Activated T-cell treated with anti-CD3 and anti-CD28 coated beads, Interleukin-2, amount 50 U/mL, for 48 hours (primary cell): Measurements from ENCODE around the gene MON1A.

Experiments used
- DNase-seq, 2 experiments: peaks; one replicate each; pipeline ENCODE4 v3.0.0-alpha.2; 2020

MON1A gene

DNA sequence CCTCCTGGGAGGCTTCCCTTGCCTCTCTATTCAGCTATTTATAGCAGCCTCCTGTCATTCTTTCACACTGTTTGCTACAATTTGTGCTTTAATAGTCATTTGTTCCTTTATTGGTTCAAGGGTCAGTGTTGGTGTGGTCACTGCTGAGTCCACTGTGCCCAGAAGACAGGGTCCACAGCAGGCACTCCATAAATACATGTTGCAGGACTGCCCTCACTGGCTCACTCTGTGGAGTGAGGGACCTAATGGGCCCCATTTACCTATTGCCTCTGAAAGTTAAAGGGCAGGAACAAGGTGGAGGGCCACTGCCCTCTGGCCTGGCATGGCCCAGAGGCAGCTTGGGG lies 42.7 kb downstream of the MON1A start:
- no peak for DNase-seq

DNA sequence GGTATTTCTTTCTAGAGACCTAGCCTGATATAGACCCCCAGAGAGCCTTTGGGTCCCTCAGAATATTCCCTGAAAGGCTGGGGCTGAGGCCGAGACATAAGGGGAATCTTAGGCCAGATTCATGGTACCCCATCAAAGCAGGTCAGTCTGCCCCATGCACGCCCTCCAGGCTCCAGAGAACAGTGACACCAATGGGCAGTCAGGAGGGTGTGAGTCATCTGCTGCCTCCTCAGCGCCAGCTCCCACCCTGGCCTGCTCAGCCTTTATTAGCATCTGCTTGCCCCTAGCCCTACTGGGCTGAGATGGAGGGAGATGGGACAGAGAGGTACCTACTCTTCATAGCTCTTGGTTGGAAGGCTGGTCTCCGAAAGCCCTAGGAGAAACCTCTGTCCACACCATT lies 45.6 kb downstream of the MON1A start:
- no peak for DNase-seq

DNA sequence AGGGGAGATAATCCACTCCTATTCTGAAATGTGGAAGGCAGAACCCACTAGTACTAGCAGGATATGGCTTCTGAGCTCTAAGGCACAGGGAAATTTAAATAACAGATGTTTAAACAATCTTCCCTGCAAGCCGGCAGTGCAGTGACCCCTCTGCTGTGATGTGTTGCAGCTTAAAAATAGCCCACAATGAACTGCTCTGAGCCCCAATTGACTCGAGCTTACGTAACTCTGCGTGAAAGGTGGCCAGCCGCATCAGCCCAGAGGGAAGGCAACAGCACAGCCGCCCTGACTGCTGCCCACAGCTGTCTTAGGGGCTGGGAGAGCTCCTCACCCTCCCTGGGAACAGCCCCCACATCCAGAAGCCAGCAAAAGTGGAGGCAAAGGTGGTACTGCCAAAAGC lies 47.4 kb downstream of the MON1A start:
- no peak for DNase-seq

DNA sequence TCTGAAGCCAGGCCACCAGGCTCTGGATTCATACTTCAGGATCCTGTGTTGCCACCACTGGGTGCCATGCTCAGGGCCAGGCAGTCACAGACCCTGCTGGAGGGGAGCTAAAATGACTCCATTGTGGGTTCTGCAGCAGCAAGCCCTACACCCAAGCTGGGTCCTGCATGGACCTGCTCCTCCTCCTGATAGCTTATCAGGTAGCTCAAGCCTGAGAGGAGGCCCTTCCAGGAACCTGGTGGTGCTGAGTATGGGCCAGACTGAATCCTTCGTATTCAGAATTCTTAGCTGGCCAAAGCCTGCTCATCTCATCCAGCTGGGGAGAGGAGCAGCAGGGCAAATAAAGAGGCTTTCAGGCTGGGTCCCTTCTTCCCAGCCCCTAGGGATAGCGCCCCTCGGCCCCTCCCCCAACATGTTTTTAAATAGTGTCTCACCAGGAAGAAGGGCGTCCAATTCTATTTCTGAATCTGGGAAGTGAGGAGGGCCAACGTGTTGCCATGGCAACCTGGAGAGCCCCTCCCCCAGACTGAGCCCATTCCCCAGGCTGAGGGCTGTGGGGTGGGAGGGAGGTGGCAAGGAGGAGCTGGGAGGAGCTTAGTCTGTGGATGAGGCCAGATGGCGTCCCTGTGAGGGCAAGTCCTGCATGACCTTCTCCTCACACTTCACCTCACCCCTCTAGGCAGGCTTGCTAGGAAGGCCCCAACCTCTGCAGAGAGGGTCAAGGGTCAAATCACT lies 48.9 kb downstream of the MON1A start:
- no peak for DNase-seq

DNA sequence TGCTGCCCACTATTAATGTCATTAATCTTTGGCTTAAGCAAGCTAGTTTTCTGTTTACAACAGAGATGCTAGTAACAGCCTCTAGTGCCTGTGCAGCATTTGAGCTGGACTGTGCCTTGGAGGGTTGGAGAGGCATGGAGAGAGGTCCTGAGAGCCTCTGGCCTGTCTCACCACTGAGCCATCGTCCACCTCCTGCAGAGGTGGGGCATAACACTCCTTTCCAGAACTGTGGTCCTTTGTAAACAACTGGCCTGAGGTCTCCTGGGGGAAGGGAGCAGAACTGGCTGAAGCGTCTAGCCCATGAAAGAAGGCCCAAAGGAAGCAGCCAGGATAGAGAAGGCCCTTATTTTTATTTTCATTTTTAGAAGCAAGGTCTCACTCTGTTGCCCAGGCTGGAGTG lies 49.9 kb downstream of the MON1A start:
- no peak for DNase-seq

DNA sequence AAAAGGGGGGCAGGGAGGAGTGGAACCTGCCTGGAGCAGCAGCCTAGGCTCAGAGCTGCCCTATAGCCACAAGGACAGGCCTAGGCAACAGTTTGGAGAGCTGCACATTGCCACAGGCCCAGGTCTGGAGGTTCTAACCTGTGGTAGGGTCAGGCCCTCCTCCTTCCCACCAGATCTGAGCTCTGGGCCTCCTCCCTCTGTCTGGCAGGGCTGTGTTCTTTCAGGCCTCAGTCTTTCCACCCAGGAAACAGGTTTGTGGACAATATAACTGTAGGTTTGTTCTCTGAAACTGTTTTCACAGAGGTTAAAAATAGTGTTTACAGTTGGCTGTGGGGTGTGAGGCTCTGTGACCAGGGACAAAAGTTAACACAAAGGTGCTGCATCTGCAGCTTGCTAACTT lies 50.9 kb downstream of the MON1A start:
- DNase-seq, result no peak

DNA sequence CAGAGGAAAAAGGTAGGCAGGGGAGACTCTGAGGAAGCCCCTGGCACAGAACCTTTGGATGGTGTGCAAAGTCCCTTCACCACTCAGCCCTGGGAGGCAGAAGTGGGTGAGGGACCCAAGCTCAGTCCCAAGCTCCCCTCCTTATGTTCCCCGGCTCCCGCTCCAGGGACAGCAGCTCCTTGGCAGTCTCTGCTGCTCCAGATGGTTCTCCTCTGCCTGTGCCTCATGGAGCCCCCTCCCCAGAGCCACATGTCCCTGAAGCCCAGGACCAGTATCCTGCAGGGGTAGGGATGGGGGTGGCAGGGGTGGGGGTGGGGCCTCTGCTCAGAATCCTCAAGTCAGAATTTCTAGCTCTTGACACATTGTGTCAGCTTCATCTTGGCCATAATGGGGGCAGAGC lies 51.9 kb downstream of the MON1A start:
- no peak for DNase-seq

DNA sequence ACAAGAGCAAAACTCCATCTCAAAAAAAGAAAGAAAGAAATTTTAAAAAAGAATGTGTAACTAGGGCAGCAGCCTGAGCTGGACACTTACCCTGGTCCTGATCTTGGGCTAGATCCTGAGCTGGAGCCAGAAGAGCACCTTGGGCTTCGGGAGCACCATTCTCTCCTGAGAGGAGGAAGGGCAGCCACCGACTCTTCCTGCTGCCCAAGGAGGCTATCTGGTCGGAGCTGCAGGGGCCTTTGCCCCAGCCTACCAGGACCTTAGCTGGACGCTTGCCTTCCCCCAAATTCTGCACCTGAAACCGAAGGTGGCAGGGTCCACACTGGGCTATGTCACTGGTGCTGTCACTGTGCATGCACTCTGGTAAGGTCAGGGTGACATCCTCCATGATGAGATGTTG lies 53.0 kb downstream of the MON1A start:
- DNase-seq, result no peak

DNA sequence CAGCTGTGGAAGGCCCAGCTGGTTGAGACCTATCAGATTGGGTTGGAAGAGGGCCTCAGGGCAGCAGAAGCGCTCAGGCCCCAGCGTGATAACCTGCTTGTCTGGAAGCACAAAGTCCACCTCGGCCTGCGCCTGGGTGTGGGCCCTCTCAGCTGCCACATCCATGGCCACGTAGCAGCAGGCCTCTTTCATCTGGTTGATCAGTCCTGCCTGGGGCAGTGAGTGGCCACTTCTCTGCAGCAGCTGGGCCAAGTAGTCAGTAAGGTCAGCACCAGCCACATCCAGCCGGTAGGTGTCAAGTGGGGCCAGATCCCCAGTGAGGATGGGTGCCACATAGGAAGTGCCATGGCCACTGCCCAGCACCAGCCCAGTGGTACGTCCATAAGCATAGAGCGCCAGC lies 56.0 kb downstream of the MON1A start:
- DNase-seq, result no peak

DNA sequence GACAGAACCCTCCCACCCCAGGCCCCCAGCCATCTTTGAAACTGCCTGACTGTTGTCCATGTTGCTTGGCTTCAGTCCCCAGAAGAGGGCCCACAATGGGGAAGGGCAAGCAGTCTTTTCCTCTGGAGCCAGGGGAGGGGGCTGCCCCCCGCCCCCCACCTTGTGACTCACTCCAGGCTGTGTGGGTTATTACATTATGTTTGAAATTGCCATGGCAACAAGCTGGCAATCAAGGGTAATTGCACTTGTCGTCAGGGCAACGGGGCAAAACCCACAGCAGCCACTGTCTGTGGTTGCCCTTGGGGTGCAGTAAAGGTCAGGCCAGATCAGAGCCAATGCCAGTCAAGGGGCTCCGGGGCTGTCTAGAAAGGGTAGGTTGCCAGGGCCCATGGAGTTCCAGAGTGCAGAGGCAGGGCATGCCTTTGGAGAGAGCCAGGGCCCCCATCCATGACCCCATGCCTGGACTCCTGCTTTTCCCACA lies 56.8 kb downstream of the MON1A start:
- peak; percentile 31 to 40 for DNase-seq

DNA sequence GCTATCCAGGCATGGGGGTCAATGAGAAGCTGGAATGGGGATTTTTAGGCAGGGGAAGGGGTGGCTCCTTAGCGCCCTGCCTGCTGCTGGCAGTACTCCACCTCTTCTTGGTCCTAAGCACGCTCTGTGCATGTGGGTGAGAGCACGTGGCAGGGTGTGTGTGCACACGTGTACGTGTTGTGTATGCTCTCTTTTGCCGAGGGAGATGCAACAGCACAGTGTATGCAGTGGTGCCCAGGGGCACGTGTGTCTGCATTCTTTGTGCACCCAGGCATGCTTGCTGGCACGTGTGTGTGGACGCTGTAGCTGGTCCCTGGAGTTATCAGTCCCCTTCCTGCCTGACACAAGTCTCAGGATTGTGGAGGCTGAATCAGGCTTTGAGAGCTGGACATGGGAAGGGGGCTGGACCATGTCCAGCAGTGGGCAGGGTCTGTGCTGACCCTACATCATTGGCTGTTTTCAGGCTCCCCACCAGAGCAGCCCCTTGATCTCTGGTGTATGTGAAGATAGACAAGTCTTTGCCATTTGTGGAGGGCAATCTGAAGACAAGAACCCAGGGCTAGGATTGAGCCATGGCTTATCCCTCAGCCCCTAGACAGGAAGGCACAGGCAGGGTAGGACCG lies 58.0 kb downstream of the MON1A start:
- DNase-seq, result no peak

DNA sequence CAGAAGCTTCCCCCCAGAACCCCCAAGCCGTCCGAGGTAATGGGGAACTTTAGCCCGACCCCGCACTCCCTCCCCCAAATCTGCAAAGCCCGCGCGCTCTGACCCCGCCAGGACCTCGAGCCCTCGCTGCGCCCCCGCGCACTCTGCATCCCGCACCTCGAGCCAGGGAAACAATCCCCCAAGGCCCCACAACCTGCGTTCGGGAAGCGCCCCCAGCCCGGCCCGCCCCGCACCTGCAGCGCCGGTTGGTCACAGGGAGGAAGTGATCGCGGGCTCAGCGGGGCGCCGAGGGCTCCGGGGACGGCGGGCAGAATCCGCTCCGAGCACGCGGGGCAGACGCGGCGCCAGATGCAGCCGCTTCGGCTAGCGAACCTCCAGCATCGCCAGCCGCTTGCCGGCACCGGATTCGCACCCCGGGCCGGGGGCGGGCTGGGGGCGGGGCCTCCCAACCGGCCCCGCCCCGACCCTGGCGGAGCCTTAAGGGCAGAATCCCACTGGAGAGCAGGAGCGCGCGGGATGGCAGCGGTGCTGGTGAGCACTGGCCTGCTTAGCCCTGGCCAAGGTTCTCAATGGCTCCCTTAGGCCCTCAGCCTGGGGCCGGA lies 60.0 kb downstream of the MON1A start, which contains the start of gene CAMKV:
CAMKV (minus strand) TSS at position 382 of the 602 bp plus-strand sequence. CDS start 7,518 bp downstream, outside the sequence.
- DNase-seq, result peak; percentile 38 to 60

DNA sequence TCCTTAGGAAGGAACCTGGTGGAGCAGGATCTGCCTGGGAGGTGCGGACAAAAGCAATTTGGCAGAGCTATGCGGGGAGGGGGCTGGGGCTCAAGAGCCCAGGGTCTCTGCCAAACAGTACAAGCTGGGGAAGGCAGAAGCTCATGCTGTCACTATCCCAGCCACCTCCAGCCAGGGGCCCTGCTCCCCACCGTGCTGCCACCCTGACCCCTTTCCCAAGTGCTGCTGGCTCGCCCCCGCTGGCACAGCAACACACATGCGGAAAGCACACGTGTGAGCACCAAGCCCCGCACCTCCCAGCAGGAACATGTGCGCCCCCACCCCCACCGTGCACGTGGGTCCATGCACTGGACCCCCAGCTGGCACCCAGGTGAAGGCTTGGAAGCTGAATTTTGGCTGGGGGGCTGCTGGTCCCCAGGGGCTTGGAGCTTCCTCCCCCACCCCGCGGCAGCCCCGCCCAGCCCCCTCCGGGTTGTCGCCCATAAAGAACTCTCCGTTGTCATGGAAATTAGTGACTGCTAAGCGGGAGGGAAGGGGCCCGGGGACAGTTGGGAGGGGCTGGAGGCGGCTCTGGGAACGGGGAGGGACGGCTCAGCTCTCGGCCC lies 60.6 kb downstream of the MON1A start:
- no peak for DNase-seq

DNA sequence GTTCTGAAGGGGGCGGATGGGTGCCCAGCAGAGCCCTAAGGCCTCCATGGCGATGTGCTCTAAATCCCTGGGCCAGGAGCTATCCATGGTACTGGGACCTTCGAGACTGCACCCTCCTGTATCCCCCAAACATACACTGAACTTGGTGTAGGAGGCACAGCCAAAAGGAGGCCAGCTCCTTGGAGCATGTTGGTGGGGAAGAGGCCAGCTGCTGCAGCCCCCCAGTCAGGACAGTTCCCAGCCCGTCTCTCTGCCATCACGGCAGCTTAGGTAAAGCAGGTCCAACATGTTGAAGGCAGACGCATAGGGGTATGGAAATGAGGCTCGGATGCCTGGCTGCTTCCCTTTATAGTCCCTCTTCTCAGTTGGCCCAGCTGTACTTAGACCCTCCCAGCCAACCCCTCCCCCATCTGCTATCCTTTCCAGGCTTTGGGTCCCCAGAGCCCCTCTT lies 61.7 kb downstream of the MON1A start:
- peak in 1 of 2 experiments; percentile 39 for DNase-seq

DNA sequence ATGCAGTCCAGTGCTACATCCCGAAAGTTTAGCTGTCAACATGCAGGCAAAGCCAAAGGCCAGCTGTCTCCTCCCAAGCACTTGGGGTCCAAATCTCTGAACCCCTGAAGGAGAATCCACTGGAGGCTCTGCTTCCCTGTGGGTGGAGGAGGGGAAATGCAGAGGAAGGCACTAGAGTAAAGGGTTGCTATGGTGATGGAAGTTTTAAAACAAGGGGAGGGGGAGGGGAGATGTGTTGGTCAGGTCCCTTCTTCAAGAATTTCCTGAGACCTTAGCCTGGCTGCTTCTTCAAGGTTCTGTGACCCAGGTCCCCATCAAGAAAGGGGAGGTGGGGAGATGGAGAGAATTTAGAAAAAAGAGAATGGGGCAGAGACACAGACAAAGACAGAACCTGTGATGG lies 62.2 kb downstream of the MON1A start:
- no peak for DNase-seq

DNA sequence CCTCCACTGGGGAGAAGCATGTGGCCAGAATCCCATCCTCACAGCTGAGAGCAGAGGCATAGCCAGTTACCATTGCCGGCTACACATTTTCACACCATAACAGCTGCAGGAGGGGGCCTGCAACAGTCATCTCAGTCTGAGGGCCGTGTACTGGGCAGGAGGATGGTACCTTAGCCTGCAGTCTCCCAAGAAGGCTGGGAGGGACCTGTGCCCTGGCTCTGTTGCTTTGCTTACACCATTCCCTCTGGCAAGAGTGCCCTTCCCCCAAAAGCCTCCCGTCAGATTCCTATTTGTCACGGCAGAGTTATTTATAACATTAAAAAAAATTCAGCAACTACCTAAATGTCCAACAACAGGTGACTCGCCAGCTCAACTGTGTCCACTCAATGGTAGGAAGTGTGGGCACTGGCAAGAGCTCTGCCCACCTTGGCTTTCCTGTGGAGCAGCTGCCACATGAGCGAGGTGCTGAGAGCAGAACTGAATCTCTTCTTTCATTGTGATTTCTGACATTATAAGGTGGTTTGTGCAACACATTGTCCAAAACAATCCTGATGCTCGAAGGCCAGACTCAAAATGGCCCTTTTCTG lies 64.3 kb downstream of the MON1A start:
- DNase-seq, result no peak

DNA sequence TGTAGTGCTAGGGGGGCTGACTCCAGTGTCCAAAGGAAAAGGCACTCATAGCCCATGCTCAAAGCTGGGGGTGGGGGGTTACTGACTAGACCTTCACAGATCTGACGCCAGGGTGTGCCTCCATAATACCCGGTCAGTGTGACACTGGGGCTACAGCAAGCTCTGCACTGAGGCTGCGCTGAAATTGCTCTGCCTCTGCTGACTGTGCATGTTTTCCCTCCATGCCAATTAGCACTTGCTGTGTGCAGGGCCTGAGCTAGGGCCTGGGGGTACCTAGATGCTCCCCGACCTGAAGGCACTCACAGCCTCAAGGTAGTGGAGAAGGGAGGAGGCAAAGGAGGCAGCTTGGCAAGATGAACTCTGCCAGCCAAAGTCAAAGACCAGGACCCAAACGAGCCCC lies 65.1 kb downstream of the MON1A start:
- DNase-seq, result no peak

DNA sequence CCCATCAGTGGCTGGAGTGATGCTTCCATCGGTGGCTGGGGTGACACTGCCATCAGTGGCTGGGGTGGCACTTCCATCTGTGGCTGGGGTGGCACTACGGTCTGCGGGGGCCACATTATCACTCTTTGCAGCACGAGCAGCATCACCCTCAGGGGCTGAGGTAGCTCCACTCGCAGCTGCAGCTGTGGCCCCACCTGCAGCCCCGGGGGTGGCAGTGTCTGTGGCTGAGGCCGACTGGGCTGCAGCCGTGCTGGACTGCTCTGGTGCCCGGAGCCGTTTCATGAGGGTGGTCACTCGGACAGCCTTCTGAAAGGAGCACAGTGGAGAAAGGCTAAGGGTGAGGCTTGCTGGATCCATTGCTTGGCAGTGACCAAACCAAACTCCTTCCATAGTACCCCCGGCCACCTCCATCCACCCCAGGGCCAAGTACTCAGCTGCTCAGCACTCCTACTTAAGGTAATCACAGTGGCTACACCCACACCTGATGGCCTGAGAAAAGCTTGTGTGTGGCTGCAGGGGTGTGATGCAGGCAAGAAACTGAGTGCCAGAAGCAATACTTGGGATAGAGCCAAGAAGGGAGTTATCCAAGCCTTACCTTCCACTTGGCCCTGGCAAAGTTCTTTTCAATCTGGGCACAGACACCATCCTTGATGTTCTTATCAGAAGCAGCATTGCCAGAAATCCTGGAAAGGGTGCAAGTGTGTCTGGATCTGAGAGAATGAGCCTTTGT lies 69.9 kb downstream of the MON1A start:
- no peak for DNase-seq
